ENCODE measurements around the gene CSRNP2.
"Not testable (repeated sequence)": the region's sequence is repeated elsewhere in the genome, so short reads cannot be mapped to it uniquely, and the experiment has no call there.

Gene CSRNP2

DNA sequence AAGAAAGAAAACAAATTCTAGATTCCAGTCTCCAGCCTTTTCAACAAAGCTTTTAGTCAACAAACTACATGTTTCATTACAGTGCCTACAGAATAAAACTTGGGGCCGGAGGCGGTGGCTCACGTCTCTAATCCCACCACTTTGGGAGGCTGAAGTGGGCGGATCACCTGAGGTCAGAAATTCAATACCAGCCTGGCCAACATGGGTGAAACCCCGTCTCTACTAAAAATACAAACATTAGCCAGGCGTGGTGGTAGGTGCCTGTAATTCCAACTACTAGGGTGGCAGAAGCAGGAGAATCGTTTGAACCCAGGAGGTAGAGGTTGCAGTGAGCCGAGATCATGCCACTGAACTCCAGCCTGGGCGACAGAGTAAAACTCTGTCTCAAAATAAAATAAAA is 68.9 kb downstream of the CSRNP2 start:
- not testable (repeated sequence) for H3K4me3 ChIP-seq (ENCODE audit: low read length in 2 of 2)

DNA sequence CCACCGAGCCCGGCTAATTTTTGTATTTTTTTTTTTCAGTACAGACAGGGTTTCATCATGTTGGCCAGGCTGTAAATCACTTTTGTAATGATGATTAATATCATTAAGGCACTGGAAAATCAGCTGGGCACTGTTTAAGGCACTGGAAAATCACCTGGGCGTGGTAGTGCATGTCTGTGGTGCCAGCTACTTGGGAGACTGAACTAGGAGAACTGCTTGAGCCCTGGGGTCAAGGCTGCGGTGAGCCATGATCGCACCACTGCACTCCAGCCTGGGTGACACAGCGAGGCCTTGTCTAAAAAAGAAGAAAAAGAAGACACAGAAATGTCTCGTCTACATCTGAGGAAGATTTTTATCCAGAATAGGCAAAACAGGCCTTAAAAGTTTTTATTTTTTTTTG is 70.0 kb downstream of the CSRNP2 start:
- Histone ChIP-seq H3K27ac (ENCODE audit: low read length) (no peak overlapping the region), H3K9me3 (ENCODE audit: control insufficient read depth in 2 of 2, low read length in 2 of 2) (no peaks in the 10 kb centered on the region), H3K9ac (ENCODE audit: low read length in 2 of 2) (no peak overlapping the region), H3K4me3 (ENCODE audit: low read length in 2 of 2) (no peak overlapping the region), H3K4me1 (ENCODE audit: control insufficient read depth, insufficient read depth, low read length) (no peaks in the 10 kb centered on the region), H3K27me3 (ENCODE audit: control insufficient read depth in 1 of 2, insufficient read depth in 2 of 2, low read length in 2 of 2) (no peaks in the 10 kb centered on the region), H3K36me3 (ENCODE audit: control insufficient read depth in 2 of 2, insufficient read depth in 2 of 2, low read length in 2 of 2) (no peaks in the 10 kb centered on the region)

More for the DNA sequence above, 68.9 kb downstream of the CSRNP2 start:
- not testable (repeated sequence) for H3K36me3 ChIP-seq (ENCODE audit: control insufficient read depth in 2 of 2, insufficient read depth in 2 of 2, low read length in 2 of 2); H3K27me3 ChIP-seq (ENCODE audit: control insufficient read depth in 1 of 2, insufficient read depth in 2 of 2, low read length in 2 of 2); H3K9me3 ChIP-seq (ENCODE audit: control insufficient read depth in 2 of 2, low read length in 2 of 2); H3K9ac ChIP-seq (ENCODE audit: low read length in 2 of 2); H3K4me1 ChIP-seq (ENCODE audit: control insufficient read depth, insufficient read depth, low read length); H3K27ac ChIP-seq (ENCODE audit: low read length)

DNA sequence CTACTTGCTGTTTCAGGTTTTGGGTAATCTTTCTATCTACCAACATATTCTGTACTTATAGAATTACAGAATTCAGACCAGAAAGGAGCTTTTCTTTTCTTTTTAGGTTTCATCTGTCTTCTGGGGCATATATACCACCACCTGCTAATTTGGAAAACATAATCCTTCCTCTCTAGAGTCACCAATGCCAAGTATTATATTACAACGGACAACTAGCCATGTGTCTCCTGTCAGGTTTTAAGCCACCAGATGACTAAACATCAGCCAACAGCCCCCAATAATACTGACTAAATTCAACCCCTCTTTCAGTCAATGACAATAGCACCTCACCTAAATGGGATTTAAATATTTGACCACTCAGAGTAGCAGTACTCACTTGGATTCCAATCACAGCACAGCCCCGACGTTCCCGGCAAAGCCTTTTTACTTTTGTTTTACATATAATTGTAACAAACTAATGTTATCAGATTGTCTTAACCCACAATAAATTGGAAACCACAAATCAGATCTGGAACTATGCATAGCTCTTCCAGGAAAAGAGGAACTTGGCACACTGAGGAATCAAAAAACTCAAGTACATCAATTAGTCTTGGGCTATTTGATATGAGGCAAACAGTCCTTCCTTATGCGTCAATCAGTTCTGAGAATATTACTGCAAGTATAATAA is 70.7 kb downstream of the CSRNP2 start:
- H3K36me3 ChIP-seq (ENCODE audit: control insufficient read depth in 2 of 2, insufficient read depth in 2 of 2, low read length in 2 of 2), result no peaks in the 10 kb centered on the region
- no peak overlapping the region for H3K4me3 ChIP-seq (ENCODE audit: low read length in 2 of 2)
- H3K27me3 ChIP-seq (ENCODE audit: control insufficient read depth in 1 of 2, insufficient read depth in 2 of 2, low read length in 2 of 2), result no peaks in the 10 kb centered on the region
- H3K9ac ChIP-seq (ENCODE audit: low read length in 2 of 2), result no peak overlapping the region
- H3K4me1 ChIP-seq (ENCODE audit: control insufficient read depth, insufficient read depth, low read length), result no peaks in the 10 kb centered on the region
- H3K9me3 ChIP-seq (ENCODE audit: control insufficient read depth in 2 of 2, low read length in 2 of 2), result no peaks in the 10 kb centered on the region
- no peak overlapping the region for H3K27ac ChIP-seq (ENCODE audit: low read length)

DNA sequence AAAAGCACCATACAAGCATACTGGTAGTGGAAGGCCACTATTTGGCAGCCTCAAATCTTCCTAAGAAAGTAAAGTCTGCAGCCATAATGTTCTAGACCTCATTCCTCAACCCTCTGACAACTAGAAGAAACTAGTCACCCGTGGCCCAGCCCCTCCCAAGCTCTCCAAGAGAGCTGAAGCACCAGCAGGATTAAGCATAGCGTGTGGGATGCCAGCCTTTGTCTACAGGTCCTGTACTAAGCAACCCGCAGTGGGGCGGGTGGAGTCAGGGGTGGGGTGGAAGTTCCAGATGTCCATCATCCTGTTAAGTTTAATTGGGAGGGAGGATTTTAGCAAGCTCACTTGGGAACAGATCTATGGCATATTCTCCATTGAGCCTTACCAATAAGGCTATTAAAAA is 71.4 kb downstream of the CSRNP2 start:
- no peak overlapping the region for H3K27ac ChIP-seq (ENCODE audit: low read length)
- H3K4me1 ChIP-seq (ENCODE audit: control insufficient read depth, insufficient read depth, low read length), result no peaks in the 10 kb centered on the region
- H3K9ac ChIP-seq (ENCODE audit: low read length in 2 of 2), result no peak overlapping the region
- no peak overlapping the region for H3K4me3 ChIP-seq (ENCODE audit: low read length in 2 of 2)
- H3K9me3 ChIP-seq (ENCODE audit: control insufficient read depth in 2 of 2, low read length in 2 of 2), result no peaks in the 10 kb centered on the region
- peaks cover 0 to 2% of the 10 kb centered on the region in 2 donors for H3K36me3 ChIP-seq (ENCODE audit: control insufficient read depth in 2 of 2, insufficient read depth in 2 of 2, low read length in 2 of 2)
- H3K27me3 ChIP-seq (ENCODE audit: control insufficient read depth in 1 of 2, insufficient read depth in 2 of 2, low read length in 2 of 2), result no peaks in the 10 kb centered on the region
